HEK293 (cell line): ENCODE results near the gene MAMDC2.

Experiments used
- BCL11B ChIP-seq: fragments of 450-650 bp; formaldehyde crosslinking; IDR thresholded peaks from 2 replicates; pipeline ENCODE4 v1.5.1; 2016; ENCODE audit warnings: low read depth, missing biosample characterization, missing genetic modification characterization
- TCF7L2 ChIP-seq: IDR thresholded peaks from 2 replicates; pipeline ENCODE4 v1.6.1; 2011; ENCODE audit warnings: low read depth, mild to moderate bottlenecking, inconsistent platforms, low read length, moderate library complexity, borderline replicate concordance
- ZBTB17 ChIP-seq: fragments of 450-650 bp; formaldehyde crosslinking; IDR thresholded peaks from 2 replicates; pipeline ENCODE4 v1.5.1; 2016; ENCODE audit warnings: missing biosample characterization, missing genetic modification characterization
- ZFP41 ChIP-seq: fragments of 450-650 bp; formaldehyde crosslinking; IDR thresholded peaks from 2 replicates; pipeline ENCODE4 v1.5.1; 2016; ENCODE audit warnings: missing biosample characterization, missing genetic modification characterization, borderline replicate concordance
- ZNF24 ChIP-seq: fragments of 450-650 bp; formaldehyde crosslinking; IDR thresholded peaks from 2 replicates; pipeline ENCODE4 v1.5.1; 2016; ENCODE audit warnings: missing biosample characterization, missing genetic modification characterization
- ZNF274 ChIP-seq, 2 experiments: fragments of 200-500 bp in 1 of 2; fragments of 450-650 bp in 1 of 2; sonication (Bioruptor generic) in 1 of 2; formaldehyde crosslinking in 1 of 2; IDR thresholded peaks; 2 replicates each; pipeline versions ENCODE4 v1.5.1 to v1.6.1; 2014 to 2016; ENCODE audit warnings: borderline replicate concordance in 1 of 2, inconsistent platforms in 1 of 2, low read length in 1 of 2, missing biosample characterization in 1 of 2, missing genetic modification characterization in 1 of 2
- ZNF37A ChIP-seq: fragments of 450-650 bp; IDR thresholded peaks from 2 replicates; pipeline ENCODE4 v1.5.1; 2018; ENCODE audit warnings: missing biosample characterization, missing genetic modification characterization
- ZSCAN16 ChIP-seq: fragments of 450-650 bp; formaldehyde crosslinking; IDR thresholded peaks from 2 replicates; pipeline ENCODE4 v1.5.1; 2016; ENCODE audit warnings: missing biosample characterization, missing genetic modification characterization
- TF ChIP-seq, protein P1 (sequence below): fragments of 450-650 bp; formaldehyde crosslinking; IDR thresholded peaks from 2 replicates; pipeline ENCODE4 v1.5.1; 2016; ENCODE audit warnings: missing biosample characterization, missing genetic modification characterization
- TF ChIP-seq, protein P2 (sequence below): fragments of 450-650 bp; formaldehyde crosslinking; IDR thresholded peaks from 2 replicates; pipeline ENCODE4 v1.5.1; 2017; ENCODE audit warnings: missing biosample characterization, mild to moderate bottlenecking, missing genetic modification characterization, moderate library complexity
- TF ChIP-seq, protein P3 (sequence below): fragments of 450-650 bp; formaldehyde crosslinking; IDR thresholded peaks from 2 replicates; pipeline ENCODE4 v1.5.1; 2016; ENCODE audit warnings: missing biosample characterization, missing genetic modification characterization

DNA sequence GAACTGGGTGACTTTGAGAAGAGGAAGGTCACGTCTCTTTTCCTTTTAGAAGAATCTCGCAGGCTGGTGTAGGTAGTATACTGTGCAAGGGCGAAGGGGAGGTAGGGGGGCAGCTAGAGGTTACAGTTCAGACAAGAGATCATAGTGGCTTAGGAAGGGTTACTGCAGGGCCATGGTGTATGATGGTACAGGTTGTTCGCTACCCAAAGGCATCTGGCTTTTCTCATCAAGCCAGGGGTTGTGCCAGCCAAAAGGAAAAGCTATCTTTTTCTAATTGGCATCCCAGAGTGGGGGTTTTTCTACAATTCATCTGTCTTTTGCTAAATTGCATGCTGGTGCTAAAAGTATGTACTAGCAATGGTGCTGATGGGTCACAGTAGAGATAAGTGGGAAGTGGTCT lies 22.8 kb downstream of the MAMDC2 start:
- TF ChIP-seq ZNF37A (tag by site-specific recombination): no peak
- TF ChIP-seq ZFP41 (tag by site-specific recombination): no peak
- TF ChIP-seq TCF7L2: no peak
- TF ChIP-seq ZNF274 (IDR thresholded peaks at IDR 0.05; ENCODE audit: low read length): no peak
- TF ChIP-seq ZNF274 (tag by site-specific recombination; IDR thresholded peaks at IDR 0.05; ENCODE audit: borderline replicate concordance): no peak
- TF ChIP-seq, protein P1, sequence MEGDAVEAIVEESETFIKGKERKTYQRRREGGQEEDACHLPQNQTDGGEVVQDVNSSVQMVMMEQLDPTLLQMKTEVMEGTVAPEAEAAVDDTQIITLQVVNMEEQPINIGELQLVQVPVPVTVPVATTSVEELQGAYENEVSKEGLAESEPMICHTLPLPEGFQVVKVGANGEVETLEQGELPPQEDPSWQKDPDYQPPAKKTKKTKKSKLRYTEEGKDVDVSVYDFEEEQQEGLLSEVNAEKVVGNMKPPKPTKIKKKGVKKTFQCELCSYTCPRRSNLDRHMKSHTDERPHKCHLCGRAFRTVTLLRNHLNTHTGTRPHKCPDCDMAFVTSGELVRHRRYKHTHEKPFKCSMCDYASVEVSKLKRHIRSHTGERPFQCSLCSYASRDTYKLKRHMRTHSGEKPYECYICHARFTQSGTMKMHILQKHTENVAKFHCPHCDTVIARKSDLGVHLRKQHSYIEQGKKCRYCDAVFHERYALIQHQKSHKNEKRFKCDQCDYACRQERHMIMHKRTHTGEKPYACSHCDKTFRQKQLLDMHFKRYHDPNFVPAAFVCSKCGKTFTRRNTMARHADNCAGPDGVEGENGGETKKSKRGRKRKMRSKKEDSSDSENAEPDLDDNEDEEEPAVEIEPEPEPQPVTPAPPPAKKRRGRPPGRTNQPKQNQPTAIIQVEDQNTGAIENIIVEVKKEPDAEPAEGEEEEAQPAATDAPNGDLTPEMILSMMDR (tag by site-specific recombination): no peak
- no peak for TF ChIP-seq ZBTB17 (tag by site-specific recombination)
- no peak for TF ChIP-seq ZSCAN16 (tag by site-specific recombination)
- no peak for TF ChIP-seq BCL11B
- TF ChIP-seq, protein P2, sequence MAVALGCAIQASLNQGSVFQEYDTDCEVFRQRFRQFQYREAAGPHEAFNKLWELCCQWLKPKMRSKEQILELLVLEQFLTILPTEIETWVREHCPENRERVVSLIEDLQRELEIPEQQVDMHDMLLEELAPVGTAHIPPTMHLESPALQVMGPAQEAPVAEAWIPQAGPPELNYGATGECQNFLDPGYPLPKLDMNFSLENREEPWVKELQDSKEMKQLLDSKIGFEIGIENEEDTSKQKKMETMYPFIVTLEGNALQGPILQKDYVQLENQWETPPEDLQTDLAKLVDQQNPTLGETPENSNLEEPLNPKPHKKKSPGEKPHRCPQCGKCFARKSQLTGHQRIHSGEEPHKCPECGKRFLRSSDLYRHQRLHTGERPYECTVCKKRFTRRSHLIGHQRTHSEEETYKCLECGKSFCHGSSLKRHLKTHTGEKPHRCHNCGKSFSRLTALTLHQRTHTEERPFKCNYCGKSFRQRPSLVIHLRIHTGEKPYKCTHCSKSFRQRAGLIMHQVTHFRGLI (tag by site-specific recombination): no peak
- TF ChIP-seq, protein P3, sequence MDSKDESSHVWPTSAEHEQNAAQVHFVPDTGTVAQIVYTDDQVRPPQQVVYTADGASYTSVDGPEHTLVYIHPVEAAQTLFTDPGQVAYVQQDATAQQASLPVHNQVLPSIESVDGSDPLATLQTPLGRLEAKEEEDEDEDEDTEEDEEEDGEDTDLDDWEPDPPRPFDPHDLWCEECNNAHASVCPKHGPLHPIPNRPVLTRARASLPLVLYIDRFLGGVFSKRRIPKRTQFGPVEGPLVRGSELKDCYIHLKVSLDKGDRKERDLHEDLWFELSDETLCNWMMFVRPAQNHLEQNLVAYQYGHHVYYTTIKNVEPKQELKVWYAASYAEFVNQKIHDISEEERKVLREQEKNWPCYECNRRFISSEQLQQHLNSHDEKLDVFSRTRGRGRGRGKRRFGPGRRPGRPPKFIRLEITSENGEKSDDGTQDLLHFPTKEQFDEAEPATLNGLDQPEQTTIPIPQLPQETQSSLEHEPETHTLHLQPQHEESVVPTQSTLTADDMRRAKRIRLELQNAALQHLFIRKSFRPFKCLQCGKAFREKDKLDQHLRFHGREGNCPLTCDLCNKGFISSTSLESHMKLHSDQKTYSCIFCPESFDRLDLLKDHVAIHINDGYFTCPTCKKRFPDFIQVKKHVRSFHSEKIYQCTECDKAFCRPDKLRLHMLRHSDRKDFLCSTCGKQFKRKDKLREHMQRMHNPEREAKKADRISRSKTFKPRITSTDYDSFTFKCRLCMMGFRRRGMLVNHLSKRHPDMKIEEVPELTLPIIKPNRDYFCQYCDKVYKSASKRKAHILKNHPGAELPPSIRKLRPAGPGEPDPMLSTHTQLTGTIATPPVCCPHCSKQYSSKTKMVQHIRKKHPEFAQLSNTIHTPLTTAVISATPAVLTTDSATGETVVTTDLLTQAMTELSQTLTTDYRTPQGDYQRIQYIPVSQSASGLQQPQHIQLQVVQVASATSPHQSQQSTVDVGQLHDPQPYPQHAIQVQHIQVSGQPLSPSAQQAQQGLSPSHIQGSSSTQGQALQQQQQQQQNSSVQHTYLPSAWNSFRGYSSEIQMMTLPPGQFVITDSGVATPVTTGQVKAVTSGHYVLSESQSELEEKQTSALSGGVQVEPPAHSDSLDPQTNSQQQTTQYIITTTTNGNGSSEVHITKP (tag by site-specific recombination): no peak
- TF ChIP-seq ZNF24 (tag by site-specific recombination): no peak
